Uterus (tissue), 2 donors: ENCODE results near the gene PRR35.

Experiments used
- POLR2A ChIP-seq, 2 donors: fragments of 450-650 bp; IDR thresholded peaks; one replicate each; pipeline ENCODE4 v1.6.1; 2016; ENCODE audit warnings: antibody characterized with exemption in 2 of 2, mild to moderate bottlenecking in 1 of 2, moderate library complexity in 1 of 2
- TF ChIP-seq, protein P1 (sequence below), 4 experiments: fragments of 200-600 bp in 2 of 4; fragments of 450-650 bp in 2 of 4; sonication (generic) in 2 of 4; IDR thresholded peaks; one replicate each; pipeline ENCODE4 v1.5.1; 2016 to 2019; ENCODE audit warnings: antibody characterized with exemption in 4 of 4, mild to moderate bottlenecking in 2 of 4, moderate library complexity in 1 of 4

DNA sequence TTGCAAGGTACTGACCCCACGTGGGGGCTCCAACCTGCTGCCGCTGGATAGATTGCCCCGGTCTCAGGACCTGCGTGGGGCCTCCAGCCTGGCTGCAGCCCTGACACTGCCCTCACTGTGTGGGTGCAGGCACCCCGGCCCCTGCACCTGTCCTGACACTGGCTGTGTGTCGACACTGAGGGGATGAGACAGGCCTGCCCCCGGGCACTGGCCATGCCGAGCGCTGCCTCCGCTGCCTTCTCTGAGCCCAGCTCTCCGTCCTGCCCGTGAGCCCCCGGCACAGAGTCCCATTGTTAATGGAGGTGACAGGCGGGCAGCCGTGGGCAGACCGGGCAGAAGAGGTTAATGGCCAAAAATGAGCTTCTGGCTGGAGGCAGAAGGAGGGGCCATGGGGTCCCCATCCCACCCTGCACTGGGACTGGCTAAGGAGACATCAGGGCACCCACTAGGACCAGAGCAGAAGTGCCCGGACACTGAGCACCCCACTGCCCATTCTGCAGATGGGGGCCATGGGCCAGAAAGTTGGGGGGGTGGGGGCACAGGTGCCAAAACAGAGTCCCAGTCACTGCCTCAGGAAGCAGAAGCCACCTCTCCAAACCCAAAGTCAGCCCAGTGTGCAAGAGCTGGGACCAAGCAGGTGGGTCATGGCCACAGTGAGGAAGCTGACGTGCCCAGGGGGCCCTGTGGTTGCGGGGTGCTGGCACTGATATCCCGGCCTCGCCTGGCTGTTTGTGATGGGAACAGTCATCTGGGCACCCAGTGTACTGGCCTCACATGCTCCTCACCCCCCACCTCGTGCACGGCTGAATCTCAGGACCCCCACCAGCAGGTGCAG, 2.5 kb upstream of the PRR35 start:
- TF ChIP-seq, protein P1, sequence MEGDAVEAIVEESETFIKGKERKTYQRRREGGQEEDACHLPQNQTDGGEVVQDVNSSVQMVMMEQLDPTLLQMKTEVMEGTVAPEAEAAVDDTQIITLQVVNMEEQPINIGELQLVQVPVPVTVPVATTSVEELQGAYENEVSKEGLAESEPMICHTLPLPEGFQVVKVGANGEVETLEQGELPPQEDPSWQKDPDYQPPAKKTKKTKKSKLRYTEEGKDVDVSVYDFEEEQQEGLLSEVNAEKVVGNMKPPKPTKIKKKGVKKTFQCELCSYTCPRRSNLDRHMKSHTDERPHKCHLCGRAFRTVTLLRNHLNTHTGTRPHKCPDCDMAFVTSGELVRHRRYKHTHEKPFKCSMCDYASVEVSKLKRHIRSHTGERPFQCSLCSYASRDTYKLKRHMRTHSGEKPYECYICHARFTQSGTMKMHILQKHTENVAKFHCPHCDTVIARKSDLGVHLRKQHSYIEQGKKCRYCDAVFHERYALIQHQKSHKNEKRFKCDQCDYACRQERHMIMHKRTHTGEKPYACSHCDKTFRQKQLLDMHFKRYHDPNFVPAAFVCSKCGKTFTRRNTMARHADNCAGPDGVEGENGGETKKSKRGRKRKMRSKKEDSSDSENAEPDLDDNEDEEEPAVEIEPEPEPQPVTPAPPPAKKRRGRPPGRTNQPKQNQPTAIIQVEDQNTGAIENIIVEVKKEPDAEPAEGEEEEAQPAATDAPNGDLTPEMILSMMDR (IDR thresholded peaks at IDR 0.05) = no peak
- TF ChIP-seq POLR2A (IDR thresholded peaks at IDR 0.05) = no peak
